Vagina (tissue), 2 donors: ENCODE measurements around the gene DTX1. TPM values are rescaled to one million over a fixed set of nuclear protein-coding genes. Genes with fewer than 3 reads are reported as not detected.

Source experiments
- DNase-seq, 2 donors: peaks; one replicate each; pipeline ENCODE4 v3.0.0-alpha.2; 2017; ENCODE audit errors: extremely low spot score in 2 of 2
- H3K27ac ChIP-seq: fragments of 200-600 bp; sonication (generic); one replicate; pipeline ENCODE4 v1.5.1; 2019
- H3K27me3 ChIP-seq: fragments of 200-600 bp; sonication (generic); one replicate; pipeline ENCODE4 v1.5.1; 2019
- H3K36me3 ChIP-seq, 2 donors: fragments of 200-600 bp; sonication (generic); one replicate each; pipeline ENCODE4 v1.5.1; 2017 to 2019
- H3K4me1 ChIP-seq: fragments of 200-600 bp; sonication (generic); one replicate; pipeline ENCODE4 v1.5.1; 2019
- H3K4me3 ChIP-seq, 2 donors: fragments of 200-600 bp; sonication (generic); 1 replicate in 1 of 2; 2 replicates in 1 of 2; pipeline ENCODE4 v1.5.1; 2016 to 2019
- H3K9me3 ChIP-seq: fragments of 200-600 bp; sonication (generic); one replicate; pipeline ENCODE4 v1.5.1; 2019
- CTCF ChIP-seq, 3 experiments: fragments of 450-650 bp in 2 of 3; fragments of 200-600 bp in 1 of 3; sonication (generic) in 1 of 3; IDR thresholded peaks; one replicate each; pipeline ENCODE4 v1.5.1; 2017 to 2019; ENCODE audit warnings: antibody characterized with exemption in 3 of 3, mild to moderate bottlenecking in 2 of 3, moderate library complexity in 2 of 3
- POLR2A ChIP-seq, 2 donors: fragments of 450-650 bp; IDR thresholded peaks; one replicate each; pipeline ENCODE4 v1.6.1; 2017; ENCODE audit warnings: antibody characterized with exemption in 2 of 2, mild to moderate bottlenecking in 2 of 2, moderate library complexity in 2 of 2
- POLR2AphosphoS5 ChIP-seq, 2 donors: sonication (generic); formaldehyde crosslinking; IDR thresholded peaks; one replicate each; pipeline ENCODE4 v1.9.0; 2017; ENCODE audit warnings: antibody characterized with exemption in 2 of 2, mild to moderate bottlenecking in 2 of 2, low read depth in 1 of 2; ENCODE audit not compliant: insufficient read depth in 1 of 2
- intact Hi-C: fragments of 100-400 bp; cut with DNase I; formaldehyde crosslinking; loops from one replicate; pipeline ENCODE4 v1.15.1; 2023
- total RNA-seq: library from RNA; depleted of rRNA; stranded (reverse); fragments of >200 nt; gene quantifications from one replicate; pipeline ENCODE4 v1.2.3, GENCODE V29; 2016

DTX1 gene
- total RNA-seq, 1 donor from 2014 or later: 8.3 TPM

- DNase-seq: no peak
- H3K4me1 ChIP-seq: peaks cover 10% of the 10 kb centered on the region
- no peaks in the 10 kb centered on the region for H3K36me3 ChIP-seq
- no peak overlapping the region for H3K4me3 ChIP-seq
- H3K27ac ChIP-seq: no peak overlapping the region
- H3K27me3 ChIP-seq: no peaks in the 10 kb centered on the region
- TF ChIP-seq CTCF (IDR thresholded peaks at IDR 0.05): no peak
- TF ChIP-seq POLR2A (IDR thresholded peaks at IDR 0.05): no peak
- TF ChIP-seq POLR2AphosphoS5 (IDR thresholded peaks at IDR 0.05; ENCODE audit: insufficient read depth in 1 of 2, low read depth in 1 of 2): no peak
- no peaks in the 10 kb centered on the region for H3K9me3 ChIP-seq
- intact Hi-C loops: no loop called here
Measured at GRCh38 chr12:113094738-113095137, 38.2 kb downstream of the DTX1 start.

- peaks cover 10% of the 10 kb centered on the region for H3K4me1 ChIP-seq
- no peaks in the 10 kb centered on the region for H3K27me3 ChIP-seq
- H3K36me3 ChIP-seq: no peaks in the 10 kb centered on the region
- intact Hi-C loops: no loop called here
- DNase-seq: no peak
- H3K9me3 ChIP-seq: no peaks in the 10 kb centered on the region
- no peak overlapping the region for H3K4me3 ChIP-seq
- TF ChIP-seq CTCF (IDR thresholded peaks at IDR 0.05) (no peak), POLR2AphosphoS5 (IDR thresholded peaks at IDR 0.05; ENCODE audit: insufficient read depth in 1 of 2, low read depth in 1 of 2) (no peak), POLR2A (IDR thresholded peaks at IDR 0.05) (no peak)
- H3K27ac ChIP-seq: no peak overlapping the region
Measured at GRCh38 chr12:113095405-113095804, 38.9 kb downstream of the DTX1 start.

GRCh38 chr12:113096675-113097461 is 40.3 kb downstream of the DTX1 start:
- H3K27ac ChIP-seq: no peak overlapping the region
- peaks cover 10% of the 10 kb centered on the region for H3K4me1 ChIP-seq
- TF ChIP-seq CTCF (IDR thresholded peaks at IDR 0.05): no peak
- no peak for TF ChIP-seq POLR2AphosphoS5 (IDR thresholded peaks at IDR 0.05; ENCODE audit: insufficient read depth in 1 of 2, low read depth in 1 of 2)
- no peak for TF ChIP-seq POLR2A (IDR thresholded peaks at IDR 0.05)
- H3K4me3 ChIP-seq: no peak overlapping the region
- DNase-seq: no peak
- H3K36me3 ChIP-seq: no peaks in the 10 kb centered on the region
- intact Hi-C loops: no loop called here
- no peaks in the 10 kb centered on the region for H3K27me3 ChIP-seq
- H3K9me3 ChIP-seq: no peaks in the 10 kb centered on the region

GRCh38 chr12:113097716-113098440 is 41.3 kb downstream of the DTX1 start:
- TF ChIP-seq POLR2AphosphoS5 (IDR thresholded peaks at IDR 0.05; ENCODE audit: insufficient read depth in 1 of 2, low read depth in 1 of 2) (no peak), CTCF (IDR thresholded peaks at IDR 0.05) (no peak), POLR2A (IDR thresholded peaks at IDR 0.05) (no peak)
- Histone ChIP-seq H3K27me3 (no peaks in the 10 kb centered on the region), H3K27ac (no peak overlapping the region)

More at GRCh38 chr12:113097716-113098440, 41.3 kb downstream of the DTX1 start:
- Histone ChIP-seq H3K9me3 (no peaks in the 10 kb centered on the region), H3K4me1 (peaks cover 10% of the 10 kb centered on the region), H3K4me3 (no peak overlapping the region), H3K36me3 (no peaks in the 10 kb centered on the region)
- no peak for DNase-seq
- intact Hi-C loops: no loop called here
